HG03135 (cell line): ENCODE data around the gene DDX1.

Source experiments
- ATAC-seq: cut with Tn5 transposase; IDR thresholded peaks from one replicate; pipeline ENCODE4 v1.9.1; 2021; ENCODE audit warnings: mild to moderate bottlenecking, moderate library complexity; ENCODE audit not compliant: unreplicated experiment

Gene DDX1

DNA sequence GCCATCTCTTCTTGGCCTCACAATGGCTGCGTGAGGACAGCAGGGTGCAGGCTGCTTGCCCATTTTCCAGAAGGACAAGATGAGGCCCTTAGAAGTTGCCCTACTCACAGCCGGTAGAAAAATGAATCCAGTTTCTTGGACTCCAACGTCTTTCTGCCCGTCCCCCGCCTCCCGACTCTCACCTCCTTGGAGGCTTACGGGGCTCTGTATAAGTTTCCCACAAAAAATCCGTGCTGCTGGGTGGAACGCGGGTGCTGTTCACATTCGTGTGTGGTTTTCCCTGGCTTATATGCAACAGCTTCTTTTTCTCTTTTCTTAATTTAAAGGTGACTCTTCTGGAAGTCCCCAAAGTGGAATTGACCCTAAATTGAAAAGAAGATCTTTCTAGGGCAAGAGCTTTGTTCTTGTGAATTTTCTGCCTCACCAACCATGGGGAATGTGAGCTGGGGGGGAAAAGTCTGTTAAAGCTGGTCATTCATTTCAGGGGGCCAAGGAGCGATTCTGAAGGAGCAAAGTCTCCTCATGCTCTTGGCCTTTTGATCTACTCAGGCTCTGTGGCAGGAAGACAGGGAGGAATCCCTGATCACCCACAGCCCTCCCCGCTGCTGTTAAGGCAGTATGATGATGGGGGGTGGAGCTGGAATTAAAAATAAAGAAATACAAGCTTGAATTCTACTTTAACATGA, 51.3 kb downstream of the DDX1 start:
- no peak for ATAC-seq

DNA sequence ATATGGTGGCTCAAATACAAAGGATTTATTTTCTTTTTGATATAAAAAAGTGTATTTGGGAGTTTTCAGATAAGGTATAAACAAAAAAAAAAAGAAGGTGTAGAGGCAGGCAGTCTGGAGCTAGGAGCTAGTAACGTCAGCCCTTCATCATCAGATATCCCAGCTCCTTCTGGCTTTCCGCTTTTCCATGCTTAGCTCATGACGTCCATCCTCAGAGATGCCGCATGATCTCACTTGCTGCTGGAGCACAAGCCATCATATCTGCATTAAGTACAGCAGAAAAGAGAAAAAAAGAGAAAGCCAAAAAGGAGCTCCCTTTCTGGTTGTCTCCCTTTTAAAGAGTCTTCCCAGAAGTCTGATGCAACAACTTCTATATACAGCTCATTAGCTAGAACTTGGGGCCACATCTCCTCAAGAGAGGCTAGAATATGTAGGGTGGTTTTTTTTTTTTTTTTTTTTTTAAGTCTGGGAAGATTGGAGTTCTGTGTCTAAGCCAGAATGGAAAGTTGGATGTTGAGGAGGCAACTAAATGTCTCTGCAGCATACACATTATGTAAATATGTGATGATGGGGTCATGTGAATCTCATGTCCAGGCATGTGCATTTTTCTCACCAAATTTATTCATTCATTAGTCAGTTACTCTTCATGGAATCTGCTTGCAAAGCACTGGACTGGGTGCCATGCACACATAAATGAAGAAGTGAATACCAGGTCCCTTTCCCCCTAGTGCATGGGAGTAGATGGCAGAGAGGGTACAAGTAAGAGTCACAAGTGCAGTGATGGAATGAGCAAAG, 52.3 kb downstream of the DDX1 start:
- ATAC-seq: no peak

DNA sequence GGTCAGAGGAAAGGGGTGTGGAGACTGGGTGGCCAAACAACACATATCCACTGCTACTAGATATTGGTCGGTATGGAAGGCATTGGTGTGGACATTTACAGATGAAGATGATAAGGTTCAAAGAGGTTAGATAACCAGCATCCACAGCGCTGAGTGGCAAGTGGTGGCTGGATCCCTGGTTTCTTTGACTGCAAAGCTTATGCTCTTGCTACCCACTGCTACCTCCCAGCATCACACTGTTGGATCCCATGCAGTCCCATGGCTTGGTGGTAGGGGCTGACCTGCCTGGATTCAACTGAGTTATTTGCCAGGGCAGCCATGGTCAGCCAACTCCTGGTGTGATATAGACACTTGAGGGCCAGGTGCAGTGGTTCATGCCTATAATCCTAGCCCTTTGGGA, 53.6 kb downstream of the DDX1 start:
- no peak for ATAC-seq

DNA sequence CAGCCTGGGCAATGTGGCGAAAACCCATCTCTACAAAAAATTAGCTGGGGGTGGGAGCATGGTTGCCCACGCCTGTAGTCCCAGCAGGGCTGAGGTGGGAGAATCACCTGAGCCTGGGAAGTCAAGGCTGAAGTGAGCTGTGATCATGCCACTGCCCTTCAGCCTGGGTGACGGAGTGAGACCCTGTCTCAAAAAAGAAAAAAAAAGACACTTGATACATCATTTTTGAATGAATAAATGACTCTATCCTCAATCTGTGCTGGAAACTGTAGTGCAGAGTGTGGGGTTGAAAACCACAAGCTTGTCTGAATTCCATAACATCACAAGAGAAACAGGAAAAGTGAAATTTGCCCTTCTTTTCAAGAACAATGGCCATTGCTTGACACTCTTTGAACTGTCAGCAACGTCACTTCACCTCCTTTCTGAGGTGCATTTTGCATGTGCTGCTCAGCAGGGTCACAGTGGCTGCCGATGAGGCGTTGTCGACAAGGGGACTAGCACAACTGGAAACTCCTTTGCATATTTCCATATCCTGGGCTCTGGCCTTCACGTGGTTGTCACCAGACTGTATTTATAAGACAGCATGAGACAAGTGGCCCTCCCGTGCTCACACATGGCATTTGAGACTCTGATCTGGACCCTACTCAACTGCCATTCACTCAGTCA, 54.2 kb downstream of the DDX1 start:
- no peak for ATAC-seq

DNA sequence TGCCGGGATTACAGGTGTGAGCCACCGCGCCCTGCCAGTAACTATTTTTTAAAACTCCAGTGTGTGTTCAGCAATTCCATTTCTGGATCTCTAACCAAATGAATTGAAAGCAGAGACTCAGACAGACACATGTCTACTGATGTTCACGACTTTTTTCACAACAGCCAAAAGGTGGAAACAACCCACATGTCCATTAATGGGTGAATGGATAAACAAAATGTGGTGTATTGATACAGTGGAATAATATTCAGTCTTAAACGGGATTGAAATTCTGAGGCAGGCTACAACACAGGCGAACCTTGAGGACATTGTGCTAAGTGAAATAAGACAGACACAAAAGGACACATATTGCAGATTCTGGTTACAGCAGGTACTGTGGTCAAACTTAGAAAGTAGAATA, 55.0 kb downstream of the DDX1 start:
- ATAC-seq: no peak

DNA sequence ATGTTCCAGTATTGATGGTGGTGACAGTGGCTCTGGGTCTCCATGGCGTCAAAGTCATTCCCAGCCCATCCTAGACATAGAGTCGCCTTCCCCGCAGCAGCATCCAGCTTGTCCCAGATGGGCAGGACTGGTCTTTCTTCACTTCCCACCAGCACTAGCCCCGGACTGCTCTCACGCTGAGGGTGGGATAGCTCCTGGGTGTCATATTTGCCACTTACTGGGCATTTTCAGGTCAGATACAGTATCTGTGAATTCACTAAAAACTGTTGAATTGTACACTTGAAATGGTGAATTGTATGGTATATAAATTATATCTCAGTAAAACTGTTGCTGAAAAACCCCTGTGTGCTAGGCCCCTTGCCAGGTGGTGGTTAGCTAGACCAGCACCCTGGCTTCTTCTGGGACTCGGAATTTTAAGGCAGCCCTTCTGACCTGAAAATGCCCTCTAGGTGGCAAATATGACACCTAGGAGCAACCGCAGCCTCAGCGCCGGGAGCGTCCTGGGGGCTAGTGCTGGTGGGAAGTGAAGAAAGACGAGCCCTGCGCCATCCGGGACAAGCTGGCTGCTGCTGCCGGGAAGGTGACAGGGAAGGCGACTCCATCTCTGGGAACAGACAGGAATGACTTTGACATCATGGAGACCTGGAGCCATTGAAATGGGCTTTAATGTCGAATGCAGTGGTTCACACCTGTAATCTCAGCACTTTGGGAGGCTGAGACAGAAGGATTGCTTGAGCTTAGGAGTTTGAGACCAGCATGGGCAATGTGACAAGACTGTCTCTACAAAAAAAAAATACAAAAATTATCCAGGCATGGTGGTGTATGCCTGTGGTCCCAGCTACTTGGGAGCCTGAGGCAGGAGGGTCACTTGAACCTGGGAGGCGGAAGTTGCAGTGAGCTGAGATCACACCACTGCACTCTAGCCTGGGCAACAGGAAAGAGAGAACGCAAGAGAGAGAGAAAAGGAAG, 56.2 kb downstream of the DDX1 start:
- no peak for ATAC-seq

DNA sequence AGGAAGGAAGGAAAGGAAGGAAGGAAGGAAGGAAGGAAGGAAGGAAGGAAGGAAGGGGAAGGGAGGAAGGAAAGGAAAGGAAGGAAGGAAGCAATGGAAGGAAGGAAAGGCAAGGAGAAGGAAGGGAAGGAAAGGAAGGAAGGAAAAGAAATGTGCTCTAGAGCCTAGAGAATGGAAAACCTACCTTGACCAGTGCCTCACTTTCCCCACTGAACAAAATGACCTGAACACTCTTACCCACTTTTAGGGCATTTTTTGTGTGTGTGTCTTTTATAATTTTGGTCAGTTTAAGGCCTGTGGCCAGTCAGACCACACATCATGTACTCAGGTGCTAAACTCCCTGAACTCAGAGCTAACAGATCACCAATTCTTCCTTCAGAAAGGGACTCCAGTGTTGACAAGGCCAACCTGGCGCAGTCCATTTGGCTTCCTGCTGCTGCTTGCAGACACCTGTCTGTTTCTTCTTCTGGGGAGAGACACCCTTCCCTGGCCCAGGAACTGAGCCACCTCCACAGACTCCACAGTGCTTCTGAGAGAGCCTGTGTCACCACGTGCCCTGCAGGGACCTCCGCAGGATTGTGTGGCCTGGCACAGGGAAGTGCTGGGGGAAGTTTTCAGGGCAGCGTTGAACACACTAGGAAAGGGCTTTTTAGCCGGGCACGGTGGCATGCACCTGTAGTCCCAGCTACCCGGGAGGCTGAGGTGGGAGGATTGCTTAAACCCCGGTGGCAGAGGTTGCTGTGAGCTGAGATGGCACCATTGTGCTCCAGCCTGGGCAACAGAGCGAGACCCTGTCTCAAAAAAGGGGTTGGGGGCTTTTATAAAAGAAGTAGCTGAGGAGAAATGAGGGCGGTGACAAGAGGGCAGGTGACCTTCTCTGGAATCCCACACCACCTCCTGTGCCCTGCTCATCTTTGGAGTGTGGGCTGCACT, 57.2 kb downstream of the DDX1 start:
- ATAC-seq: no peak

DNA sequence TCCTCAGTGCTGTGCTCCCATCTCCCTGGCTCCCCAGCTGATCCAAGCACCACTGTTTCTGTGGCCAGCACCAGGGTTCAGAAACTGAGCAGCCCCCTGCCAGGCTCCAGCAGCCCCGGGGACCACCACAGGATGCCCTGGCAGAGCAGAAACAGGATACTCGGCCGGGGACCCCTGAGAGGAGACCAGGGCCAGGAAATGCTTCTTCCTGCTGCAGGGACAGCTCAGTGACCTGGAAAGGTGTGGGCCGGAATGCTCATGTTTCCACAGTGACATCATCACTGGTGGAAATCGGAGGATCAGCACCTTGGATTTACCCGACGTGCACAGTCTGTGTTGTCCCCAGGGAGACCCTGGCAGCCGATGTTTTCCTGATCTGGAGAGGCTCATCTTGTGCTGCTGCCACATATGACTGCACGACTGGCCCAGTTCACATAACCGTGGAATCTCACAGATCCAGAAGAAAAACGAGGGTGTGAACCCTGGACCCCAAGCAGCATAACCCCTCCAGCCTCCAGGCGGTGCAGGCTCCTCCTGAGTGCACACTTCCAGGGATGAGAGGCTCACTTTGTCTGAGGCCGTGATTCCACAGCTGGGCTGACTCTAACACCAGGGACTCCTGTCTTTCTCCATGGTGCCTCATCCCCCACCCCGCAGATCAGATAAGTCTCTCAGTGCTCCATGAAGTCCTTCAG, 58.0 kb downstream of the DDX1 start:
- ATAC-seq: no peak

DNA sequence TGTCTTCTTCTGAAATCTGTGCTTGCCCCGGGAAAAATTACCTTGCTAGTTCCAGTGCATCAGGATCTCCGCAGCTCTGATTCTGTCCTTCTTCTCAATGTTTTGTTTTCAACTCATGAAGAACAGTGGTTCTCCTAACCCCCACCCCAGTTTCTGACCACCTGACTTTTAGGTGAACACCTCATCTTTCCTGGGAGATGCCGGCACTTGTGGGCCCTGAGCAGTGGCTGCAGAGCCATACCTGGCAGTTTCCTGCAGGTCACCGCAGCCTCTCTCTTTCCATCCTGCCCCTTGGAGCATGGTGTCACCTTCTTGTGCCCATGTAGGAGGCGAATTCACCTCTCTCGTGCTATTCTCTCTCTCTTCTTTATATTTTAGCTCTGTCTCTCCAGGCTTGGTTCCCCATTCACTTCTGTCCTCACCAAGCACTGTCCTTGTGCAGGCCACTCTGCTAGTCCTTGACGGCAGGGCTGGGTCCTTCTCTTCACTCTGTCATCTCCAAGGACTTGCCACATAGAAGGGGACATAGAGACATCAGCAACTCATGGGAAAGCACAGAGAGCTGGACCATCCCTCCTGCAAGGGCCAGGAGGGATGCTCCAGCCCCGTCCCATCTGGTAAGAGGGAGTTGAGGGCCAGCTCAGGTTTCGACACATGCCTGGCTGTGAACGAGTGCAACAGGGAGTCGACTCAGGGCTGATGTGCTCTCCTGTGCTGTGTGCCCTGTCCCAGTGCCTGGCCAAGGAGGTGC, 59.1 kb downstream of the DDX1 start:
- ATAC-seq: no peak

DNA sequence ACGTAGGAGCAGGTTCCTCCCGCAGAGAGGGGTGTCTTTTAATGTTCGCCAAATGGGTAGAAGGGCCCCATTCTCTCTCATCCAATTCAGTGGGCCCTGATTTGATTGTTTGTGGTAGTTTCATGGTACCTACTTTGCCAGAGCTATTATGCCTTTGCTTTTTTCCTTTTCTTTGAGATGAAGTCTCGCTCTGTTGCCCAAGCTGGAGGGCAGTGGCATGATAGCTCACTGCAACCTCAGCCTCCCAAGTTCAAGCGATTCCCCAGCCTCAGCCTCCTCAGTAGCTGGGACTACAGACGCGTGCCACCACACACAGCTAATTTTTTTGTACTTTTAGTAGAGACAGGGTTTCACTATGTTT, 59.7 kb downstream of the DDX1 start:
- ATAC-seq: no peak

DNA sequence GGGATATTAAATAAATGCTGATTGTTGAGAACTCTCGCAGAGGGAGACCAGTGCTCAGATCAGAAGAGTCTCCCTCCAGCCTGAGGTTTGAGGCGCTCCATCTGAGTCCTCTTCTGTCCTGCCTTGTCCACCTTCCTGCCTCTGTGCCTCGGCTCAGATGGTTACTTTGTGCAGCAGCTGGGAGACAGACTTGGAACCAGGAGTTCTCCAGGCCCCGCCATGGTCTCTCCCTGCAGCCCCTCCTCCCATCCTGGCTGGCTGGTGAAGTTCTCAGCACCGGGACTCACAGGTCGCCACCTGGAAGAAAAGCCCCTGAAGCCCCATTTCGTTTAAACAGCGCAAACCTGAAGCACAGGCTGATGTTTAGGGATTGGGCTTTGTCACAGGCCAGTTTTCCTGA, 60.6 kb downstream of the DDX1 start:
- no peak for ATAC-seq

DNA sequence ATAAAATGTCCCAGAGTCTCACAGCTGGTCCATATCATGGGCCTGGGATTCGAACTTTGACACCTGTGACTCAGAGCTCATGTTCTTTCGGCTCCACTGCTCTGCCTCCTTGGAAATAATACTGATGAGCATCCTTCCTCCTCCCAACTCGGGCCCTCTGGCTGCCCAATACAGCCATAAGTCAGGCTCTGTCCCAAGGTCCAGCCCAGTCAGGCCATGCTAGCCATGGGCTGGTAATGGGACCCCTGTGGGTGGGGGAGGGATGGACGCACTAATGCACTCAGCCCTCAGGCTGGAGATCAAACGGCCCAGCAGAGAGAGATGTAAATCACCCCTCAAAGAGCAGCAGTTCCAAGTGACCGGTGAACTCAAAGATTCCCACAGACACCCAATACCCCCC, 61.1 kb downstream of the DDX1 start:
- ATAC-seq: no peak

DNA sequence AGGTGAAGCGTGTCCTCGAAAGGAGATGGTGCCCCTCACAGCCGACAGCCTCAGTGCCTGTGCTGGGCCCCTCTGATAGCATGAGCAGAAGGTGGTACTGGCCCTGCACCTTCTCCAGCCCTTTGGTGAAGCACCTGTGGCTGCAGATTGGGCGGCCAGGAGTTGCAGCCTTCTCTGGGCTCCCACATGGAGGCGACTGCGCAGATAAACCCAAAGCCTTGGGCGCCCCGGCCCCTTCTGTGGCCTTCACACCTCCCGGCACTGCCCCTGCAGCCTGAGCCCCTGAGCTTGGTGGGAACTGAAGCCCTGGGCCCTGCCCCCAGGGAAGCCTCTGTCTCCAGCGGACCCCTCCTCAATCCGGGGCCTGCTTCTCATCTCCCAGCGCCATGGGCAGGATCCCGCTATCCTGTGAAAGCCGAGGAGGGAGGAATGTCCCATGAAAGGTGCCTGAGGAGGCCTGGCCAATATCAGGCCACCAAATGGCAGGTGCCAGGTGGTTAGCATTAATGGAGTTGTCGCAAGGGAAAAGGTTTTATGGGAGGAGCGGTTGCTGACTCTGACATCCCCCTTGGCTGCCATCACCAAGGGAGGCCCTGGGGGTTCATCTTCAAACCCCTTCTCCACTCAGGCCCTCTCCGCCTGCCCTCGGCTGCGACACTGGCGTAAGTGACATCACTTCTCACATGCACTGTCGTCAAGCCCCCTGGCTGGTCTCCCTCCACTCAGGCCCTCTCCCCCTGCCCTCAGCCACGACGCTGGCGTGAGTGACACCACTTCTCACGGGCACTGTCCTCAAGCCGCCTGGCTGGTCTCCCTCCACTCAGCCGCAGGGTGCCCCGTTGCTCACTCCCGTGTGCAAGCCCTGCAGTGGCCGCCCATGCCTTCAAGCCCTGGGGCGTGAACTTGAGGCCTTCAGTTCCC, 62.4 kb downstream of the DDX1 start:
- ATAC-seq: no peak

DNA sequence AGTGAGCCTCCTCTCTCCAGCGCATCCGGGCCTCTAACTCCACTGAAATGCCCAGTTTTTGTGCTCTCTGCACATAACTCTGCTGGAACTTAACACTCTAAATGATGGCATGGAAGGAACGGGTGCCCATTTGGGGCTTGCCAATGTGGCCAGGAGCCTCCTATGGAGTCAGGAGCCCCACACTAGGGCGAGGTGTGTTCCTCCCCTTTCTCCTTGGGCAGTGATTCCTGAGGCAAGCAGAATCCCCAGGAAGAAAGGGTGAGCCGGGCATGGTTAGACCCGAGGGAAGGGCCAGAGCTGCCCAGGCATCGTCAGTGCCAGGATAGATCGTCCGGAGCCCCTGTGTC, 63.0 kb downstream of the DDX1 start:
- no peak for ATAC-seq

DNA sequence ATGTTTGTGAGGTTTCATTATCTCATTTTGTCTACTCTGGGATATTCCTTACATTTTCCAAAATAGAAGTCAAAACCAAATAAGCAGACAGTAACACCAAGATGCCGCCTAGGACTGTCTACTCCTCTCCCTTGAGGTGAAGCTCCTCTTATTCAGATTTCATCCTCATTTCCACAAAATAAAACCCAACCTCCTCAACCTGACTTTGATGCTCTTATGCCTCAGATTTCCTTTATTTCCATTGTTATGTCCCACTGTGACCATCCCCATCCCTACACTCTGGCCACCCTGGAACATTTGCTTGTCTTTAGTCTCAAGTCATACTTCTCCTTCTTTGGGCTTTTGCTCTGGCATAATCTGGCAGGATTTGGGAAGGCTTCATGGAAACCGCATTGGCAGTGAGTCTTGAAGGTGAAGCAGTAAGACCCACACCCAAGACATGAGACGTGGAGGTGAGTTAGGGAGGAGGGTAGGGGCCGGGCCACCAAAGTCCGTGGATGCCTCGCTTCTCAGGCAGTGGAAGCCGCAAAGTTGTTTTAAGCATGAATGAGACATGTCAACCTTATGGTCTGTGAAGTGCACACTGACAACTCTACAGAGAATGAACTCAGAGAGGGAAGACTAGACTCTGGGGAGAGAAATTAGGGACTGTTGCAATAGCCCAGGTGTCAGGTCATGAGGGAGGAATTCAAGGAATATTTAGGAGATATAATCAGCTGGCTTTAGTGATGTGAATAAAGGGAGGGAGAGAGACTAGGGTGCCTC, 63.6 kb downstream of the DDX1 start:
- no peak for ATAC-seq

DNA sequence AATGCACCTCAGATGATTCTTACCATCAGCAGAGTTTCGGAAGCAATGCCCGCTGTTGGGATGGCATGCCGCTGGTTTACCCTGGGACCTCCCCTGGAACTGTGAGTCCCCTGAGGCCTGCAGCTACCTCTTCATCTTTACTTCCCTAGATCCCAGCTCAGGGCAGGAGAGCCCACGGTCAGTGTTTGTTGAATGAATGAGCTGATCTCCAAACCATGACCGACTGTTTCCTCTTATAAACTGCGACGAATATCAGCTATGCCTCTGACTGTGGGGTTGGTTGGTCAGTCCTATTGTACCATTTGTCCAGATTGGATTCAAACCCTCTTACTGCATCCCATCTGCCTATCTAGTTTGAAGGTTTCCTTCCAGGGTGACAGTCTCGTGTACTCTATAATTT, 64.4 kb downstream of the DDX1 start:
- no peak for ATAC-seq

DNA sequence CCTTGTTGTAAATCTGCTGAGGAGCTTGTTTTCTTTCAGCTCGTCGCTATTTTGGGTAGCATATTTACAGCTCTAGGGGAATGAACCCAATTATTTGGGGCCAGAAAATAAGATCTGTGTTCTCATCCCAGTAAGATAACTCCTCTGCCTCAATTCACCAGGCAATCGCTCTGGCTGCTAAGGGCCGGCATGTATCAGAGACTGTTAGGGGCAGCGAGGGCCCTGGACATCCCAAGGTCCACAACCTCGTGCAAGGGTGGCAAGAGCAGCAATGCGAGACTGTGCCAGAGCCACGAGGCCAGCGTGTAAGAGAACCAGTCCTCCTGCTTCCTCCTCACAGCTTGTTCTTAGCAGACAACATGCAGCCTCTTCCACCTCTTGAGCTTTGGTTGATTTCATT, 66.1 kb downstream of the DDX1 start:
- no peak for ATAC-seq
